ENCODE results near the gene CXCL1.

Gene CXCL1

GRCh38 chr4:73911746-73912145, 42.6 kb downstream of the CXCL1 start:
- TF ChIP-seq CTCF (IDR thresholded peaks at IDR 0.05; ENCODE audit: poor library complexity, severe bottlenecking), result no peak
- H3K36me3 ChIP-seq (ENCODE audit: low read depth), result no peaks in the 10 kb centered on the region
- H3K4me1 ChIP-seq (ENCODE audit: insufficient read depth, poor library complexity, severe bottlenecking), result peaks cover 6% of the 10 kb centered on the region
- no peak overlapping the region for H3K27ac ChIP-seq (ENCODE audit: poor library complexity, severe bottlenecking)
- DNase-seq (ENCODE audit: low spot score) (no peak), ATAC-seq (ENCODE audit: low read depth) (no peak)
- no peak overlapping the region for H3K4me3 ChIP-seq (ENCODE audit: severe bottlenecking)
- no peaks in the 10 kb centered on the region for H3K27me3 ChIP-seq (ENCODE audit: insufficient read depth, poor library complexity, severe bottlenecking)
- H3K9me3 ChIP-seq (ENCODE audit: severe bottlenecking), result no peaks in the 10 kb centered on the region

- no peak overlapping the region for H3K27ac ChIP-seq (ENCODE audit: poor library complexity, severe bottlenecking)
- peaks cover 10% of the 10 kb centered on the region for H3K4me1 ChIP-seq (ENCODE audit: insufficient read depth, poor library complexity, severe bottlenecking)
- H3K9me3 ChIP-seq (ENCODE audit: severe bottlenecking), result no peaks in the 10 kb centered on the region
- TF ChIP-seq CTCF (IDR thresholded peaks at IDR 0.05; ENCODE audit: poor library complexity, severe bottlenecking), result no peak
- H3K36me3 ChIP-seq (ENCODE audit: low read depth), result no peaks in the 10 kb centered on the region
- DNase-seq (ENCODE audit: low spot score), result no peak
- no peak overlapping the region for H3K4me3 ChIP-seq (ENCODE audit: severe bottlenecking)
- no peaks in the 10 kb centered on the region for H3K27me3 ChIP-seq (ENCODE audit: insufficient read depth, poor library complexity, severe bottlenecking)
- no peak for ATAC-seq (ENCODE audit: low read depth)
These were observed 43.0 kb downstream of the CXCL1 start for GRCh38 chr4:73912191-73912590.

DNA sequence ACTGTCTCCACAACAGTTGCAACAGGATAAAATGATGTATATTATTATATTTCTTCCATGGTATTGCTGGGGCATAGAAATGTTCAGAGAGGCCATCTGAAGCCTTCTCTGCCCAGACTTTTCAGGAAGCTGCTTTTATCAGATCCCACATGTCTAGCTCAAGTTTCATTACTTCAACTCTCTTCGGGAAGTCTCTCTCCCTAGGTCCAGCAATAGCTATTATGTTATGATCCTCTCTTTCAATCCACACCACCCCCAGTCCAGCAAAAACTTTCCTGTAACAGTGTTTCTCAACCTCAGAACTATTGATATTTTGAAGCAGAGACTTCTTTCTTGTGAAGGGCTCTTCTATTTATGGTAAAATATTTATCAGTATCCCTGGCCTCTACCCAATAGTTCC, 44.9 kb downstream of the CXCL1 start:
- no peak for DNase-seq (ENCODE audit: low spot score)
- H3K4me1 ChIP-seq (ENCODE audit: insufficient read depth, poor library complexity, severe bottlenecking), result peaks cover 21% of the 10 kb centered on the region
- TF ChIP-seq CTCF (IDR thresholded peaks at IDR 0.05; ENCODE audit: poor library complexity, severe bottlenecking), result no peak

DNA sequence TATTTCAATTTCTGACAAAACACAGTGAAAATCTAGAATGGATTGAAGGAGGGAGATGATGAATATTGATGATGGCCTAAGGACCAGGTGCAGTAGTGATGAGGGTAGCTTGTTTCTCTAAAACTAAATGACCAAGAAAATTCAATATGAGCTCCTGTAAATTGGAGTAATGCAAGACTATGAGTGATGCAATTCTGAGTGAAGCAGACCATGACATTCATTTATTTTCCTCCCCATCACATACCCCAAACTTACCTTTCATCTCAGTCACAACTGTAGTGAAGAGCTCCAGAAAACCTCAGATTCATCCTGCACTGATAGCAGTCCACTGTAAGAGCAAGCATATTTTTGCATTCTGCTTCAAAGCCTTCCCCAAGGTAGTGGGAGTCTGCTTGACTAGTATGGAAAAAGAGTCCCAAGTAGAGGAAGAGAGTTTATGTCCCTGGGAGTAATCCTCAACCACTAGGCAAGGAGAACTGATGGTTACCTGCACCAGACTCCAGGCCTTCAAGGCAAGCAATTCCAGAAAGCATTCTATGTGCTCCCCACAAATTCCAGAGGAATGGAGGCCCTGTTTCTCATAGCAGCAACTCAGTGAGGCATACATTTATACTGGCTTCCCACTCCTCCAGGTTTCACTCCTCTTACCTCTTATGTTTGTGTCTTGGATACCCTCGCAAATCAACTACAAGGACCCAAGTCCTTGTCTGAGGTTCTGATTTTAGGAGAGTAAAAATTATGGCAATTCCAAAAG, 47.2 kb downstream of the CXCL1 start:
- no peak for DNase-seq (ENCODE audit: low spot score)
- Histone ChIP-seq H3K9me3 (ENCODE audit: severe bottlenecking) (no peaks in the 10 kb centered on the region), H3K27ac (ENCODE audit: poor library complexity, severe bottlenecking) (peak overlapping the region; percentile 76), H3K36me3 (ENCODE audit: low read depth) (no peaks in the 10 kb centered on the region), H3K4me1 (ENCODE audit: insufficient read depth, poor library complexity, severe bottlenecking) (peaks cover 21% of the 10 kb centered on the region), H3K4me3 (ENCODE audit: severe bottlenecking) (no peak overlapping the region), H3K27me3 (ENCODE audit: insufficient read depth, poor library complexity, severe bottlenecking) (no peaks in the 10 kb centered on the region)
- TF ChIP-seq CTCF (IDR thresholded peaks at IDR 0.05; ENCODE audit: poor library complexity, severe bottlenecking), result no peak
- ATAC-seq (ENCODE audit: low read depth), result no peak

More for the DNA sequence above, 44.9 kb downstream of the CXCL1 start:
- Histone ChIP-seq H3K27ac (ENCODE audit: poor library complexity, severe bottlenecking) (no peak overlapping the region), H3K36me3 (ENCODE audit: low read depth) (no peaks in the 10 kb centered on the region), H3K27me3 (ENCODE audit: insufficient read depth, poor library complexity, severe bottlenecking) (no peaks in the 10 kb centered on the region), H3K4me3 (ENCODE audit: severe bottlenecking) (no peak overlapping the region), H3K9me3 (ENCODE audit: severe bottlenecking) (no peaks in the 10 kb centered on the region)
- no peak for ATAC-seq (ENCODE audit: low read depth)

DNA sequence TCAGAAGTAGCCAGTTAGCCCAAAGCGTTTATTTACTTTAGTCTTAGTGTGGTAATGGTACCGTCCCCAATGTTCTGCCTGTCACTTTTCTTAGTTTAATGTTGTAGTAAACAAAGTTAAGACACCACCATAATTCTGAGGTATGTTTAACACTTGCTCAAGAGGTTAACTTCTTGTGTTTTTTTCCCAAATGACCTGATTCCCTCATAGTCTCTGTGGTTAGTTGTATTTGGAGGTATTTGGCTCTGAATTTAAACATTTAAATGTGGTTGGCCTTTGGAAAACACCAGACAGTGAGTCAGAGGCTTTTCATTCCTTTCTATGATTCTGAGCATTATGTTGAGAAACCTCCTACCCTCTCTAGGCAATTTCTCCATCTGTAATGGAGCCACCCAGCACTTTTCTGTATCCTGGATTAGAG, 47.9 kb downstream of the CXCL1 start:
- ATAC-seq (ENCODE audit: low read depth), result peak; percentile 98
- peak overlapping the region; percentile 76 for H3K27ac ChIP-seq (ENCODE audit: poor library complexity, severe bottlenecking)

More for the DNA sequence above, 47.9 kb downstream of the CXCL1 start:
- Histone ChIP-seq H3K4me1 (ENCODE audit: insufficient read depth, poor library complexity, severe bottlenecking) (peaks cover 21% of the 10 kb centered on the region), H3K4me3 (ENCODE audit: severe bottlenecking) (no peak overlapping the region), H3K27me3 (ENCODE audit: insufficient read depth, poor library complexity, severe bottlenecking) (no peaks in the 10 kb centered on the region), H3K36me3 (ENCODE audit: low read depth) (no peaks in the 10 kb centered on the region), H3K9me3 (ENCODE audit: severe bottlenecking) (no peaks in the 10 kb centered on the region)
- DNase-seq (ENCODE audit: low spot score), result no peak
- TF ChIP-seq CTCF (IDR thresholded peaks at IDR 0.05; ENCODE audit: poor library complexity, severe bottlenecking), result no peak
